Trophoblast cell (in vitro differentiated cells and primary cell): Measurements from ENCODE around the gene SYNE2.
A peak's percentile ranks its signal among the peaks of the same experiment; 100 is the strongest.

Experiments
- DNase-seq, 2 donors: peaks; one replicate each; pipeline ENCODE4 v3.0.0-alpha.2; 2016
- H2AFZ ChIP-seq: 2 replicates; pipeline ENCODE4 v1.6.1; 2013; ENCODE audit warnings: low read length, moderate library complexity, mild to moderate bottlenecking; ENCODE audit not compliant: insufficient read depth, poor library complexity
- H2AK5ac ChIP-seq: 2 replicates; pipeline ENCODE4 v1.6.1; 2013; ENCODE audit warnings: mild to moderate bottlenecking, low read length
- H2BK120ac ChIP-seq: 2 replicates; pipeline ENCODE4 v1.6.1; 2013; ENCODE audit warnings: low read length, mild to moderate bottlenecking, moderate library complexity; ENCODE audit not compliant: insufficient read depth, poor library complexity
- H2BK12ac ChIP-seq: 2 replicates; pipeline ENCODE4 v1.6.1; 2013; ENCODE audit warnings: mild to moderate bottlenecking, low read length, moderate library complexity
- H2BK5ac ChIP-seq: 2 replicates; pipeline ENCODE4 v1.6.1; 2013; ENCODE audit warnings: low read length, low read depth, moderate library complexity, mild to moderate bottlenecking; ENCODE audit not compliant: poor library complexity
- H3K14ac ChIP-seq: 2 replicates; pipeline ENCODE4 v1.6.1; 2013; ENCODE audit warnings: mild to moderate bottlenecking, low read length
- H3K18ac ChIP-seq: 2 replicates; pipeline ENCODE4 v1.6.1; 2013; ENCODE audit warnings: mild to moderate bottlenecking, low read length
- H3K23ac ChIP-seq: 2 replicates; pipeline ENCODE4 v1.6.1; 2013; ENCODE audit warnings: low read length
- H3K27ac ChIP-seq: 2 replicates; pipeline ENCODE4 v1.5.1; 2013; ENCODE audit warnings: low read depth, mild to moderate bottlenecking, inconsistent platforms, low read length, moderate library complexity
- H3K27me3 ChIP-seq: 2 replicates; pipeline ENCODE4 v1.6.1; 2013; ENCODE audit warnings: inconsistent platforms, mild to moderate bottlenecking, low read length, moderate library complexity; ENCODE audit not compliant: insufficient read depth
- H3K36me3 ChIP-seq, 2 experiments: 1 replicate in 1 of 2; 2 replicates in 1 of 2; pipeline ENCODE4 v1.6.1; 2013; ENCODE audit warnings: low read length in 2 of 2, mild to moderate bottlenecking in 2 of 2, moderate library complexity in 1 of 2; ENCODE audit not compliant: insufficient read depth in 2 of 2, control insufficient read depth in 1 of 2
- H3K4ac ChIP-seq: 2 replicates; pipeline ENCODE4 v1.6.1; 2013; ENCODE audit warnings: low read depth, mild to moderate bottlenecking, low read length, moderate library complexity
- H3K4me1 ChIP-seq, 2 experiments: 1 replicate in 1 of 2; 2 replicates in 1 of 2; pipeline ENCODE4 v1.6.1; 2013; ENCODE audit warnings: low read length in 2 of 2, mild to moderate bottlenecking in 2 of 2, moderate library complexity in 1 of 2; ENCODE audit not compliant: insufficient read depth in 2 of 2, control insufficient read depth in 1 of 2
- H3K4me2 ChIP-seq: 2 replicates; pipeline ENCODE4 v1.6.1; 2013; ENCODE audit warnings: inconsistent platforms, mild to moderate bottlenecking, low read length, moderate library complexity
- H3K4me3 ChIP-seq: 2 replicates; pipeline ENCODE4 v1.5.1; 2013; ENCODE audit warnings: mild to moderate bottlenecking, low read depth, low read length, inconsistent platforms
- H3K79me1 ChIP-seq: one replicate; pipeline ENCODE4 v1.6.1; 2013; ENCODE audit warnings: low read length
- H3K79me2 ChIP-seq: 2 replicates; pipeline ENCODE4 v1.6.1; 2013; ENCODE audit warnings: low read length, mild to moderate bottlenecking; ENCODE audit not compliant: control insufficient read depth, insufficient read depth, poor library complexity
- H3K9ac ChIP-seq: 2 replicates; pipeline ENCODE4 v1.6.1; 2013; ENCODE audit warnings: mild to moderate bottlenecking, low read length
- H3K9me3 ChIP-seq: 2 replicates; pipeline ENCODE4 v1.6.1; 2013; ENCODE audit warnings: low read depth, mild to moderate bottlenecking, control low read depth, inconsistent platforms, low read length; ENCODE audit not compliant: insufficient read depth
- H4K12ac ChIP-seq: 2 replicates; pipeline ENCODE4 v1.6.1; 2013; ENCODE audit warnings: low read depth, mild to moderate bottlenecking, low read length, moderate library complexity
- H4K8ac ChIP-seq: 2 replicates; pipeline ENCODE4 v1.6.1; 2013; ENCODE audit warnings: low read depth, mild to moderate bottlenecking, low read length, moderate library complexity
- H4K91ac ChIP-seq: one replicate; pipeline ENCODE4 v1.6.1; 2013; ENCODE audit warnings: low read depth, mild to moderate bottlenecking, low read length, moderate library complexity
- WGBS: extraction: QIAGEN DNeasy Blood & Tissue Kit; methylation state at CpG from one replicate; pipeline ENCODE4 v1.1.7; 2013; ENCODE audit warnings: missing lambda C conversion rate; ENCODE audit not compliant: insufficient read length, insufficient coverage; ENCODE audit errors: extremely low coverage; 5-methylcytosine and 5-hydroxymethylcytosine counted together

The SYNE2 gene

DNA sequence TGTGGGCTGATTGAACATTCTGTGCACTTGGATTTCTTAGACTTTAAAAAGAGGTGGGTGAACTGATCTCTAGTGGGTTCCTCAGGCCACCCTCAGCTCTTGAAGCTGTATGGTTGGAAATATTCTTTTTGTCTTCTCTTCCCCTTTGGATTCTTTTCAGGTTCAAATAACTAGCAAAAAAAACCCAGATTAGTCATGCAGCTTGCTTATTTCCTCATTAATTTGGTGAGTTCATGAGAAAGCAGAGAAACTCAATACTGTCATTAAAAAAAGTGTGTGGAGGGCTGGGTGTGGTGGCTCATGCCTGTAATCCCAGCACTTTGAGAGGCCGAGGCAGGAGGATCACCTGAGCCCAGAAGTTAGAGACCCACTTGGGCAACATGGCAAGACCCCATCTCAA is 258.0 kb downstream of the SYNE2 start:
- no peak overlapping the region for H3K23ac ChIP-seq
- H2BK120ac ChIP-seq: no peak overlapping the region
- DNase-seq: no peak
- H2BK5ac ChIP-seq: no peak overlapping the region
- H4K8ac ChIP-seq: no peak overlapping the region
- no peak overlapping the region for H3K4ac ChIP-seq
- no peak overlapping the region for H3K18ac ChIP-seq
- no peak overlapping the region for H4K12ac ChIP-seq
- H3K79me2 ChIP-seq: no peaks in the 10 kb centered on the region
- H2BK12ac ChIP-seq: no peak overlapping the region
- H3K36me3 ChIP-seq: peaks cover 0 to 8% of the 10 kb centered on the region in 2 experiments
- no peaks in the 10 kb centered on the region for H3K79me1 ChIP-seq
- no peak overlapping the region for H4K91ac ChIP-seq
- no peaks in the 10 kb centered on the region for H3K9me3 ChIP-seq
- H3K4me3 ChIP-seq: no peak overlapping the region
- H3K27me3 ChIP-seq: no peaks in the 10 kb centered on the region
- H3K4me1 ChIP-seq: no peaks in the 10 kb centered on the region
- H3K14ac ChIP-seq: no peak overlapping the region
- H3K4me2 ChIP-seq: no peak overlapping the region
- no CpG with 5 or more reads among the region's 1 CpG for WGBS
- H3K27ac ChIP-seq: no peak overlapping the region
- H3K9ac ChIP-seq: no peak overlapping the region
- H2AFZ ChIP-seq: no peak overlapping the region
- H2AK5ac ChIP-seq: no peak overlapping the region

DNA sequence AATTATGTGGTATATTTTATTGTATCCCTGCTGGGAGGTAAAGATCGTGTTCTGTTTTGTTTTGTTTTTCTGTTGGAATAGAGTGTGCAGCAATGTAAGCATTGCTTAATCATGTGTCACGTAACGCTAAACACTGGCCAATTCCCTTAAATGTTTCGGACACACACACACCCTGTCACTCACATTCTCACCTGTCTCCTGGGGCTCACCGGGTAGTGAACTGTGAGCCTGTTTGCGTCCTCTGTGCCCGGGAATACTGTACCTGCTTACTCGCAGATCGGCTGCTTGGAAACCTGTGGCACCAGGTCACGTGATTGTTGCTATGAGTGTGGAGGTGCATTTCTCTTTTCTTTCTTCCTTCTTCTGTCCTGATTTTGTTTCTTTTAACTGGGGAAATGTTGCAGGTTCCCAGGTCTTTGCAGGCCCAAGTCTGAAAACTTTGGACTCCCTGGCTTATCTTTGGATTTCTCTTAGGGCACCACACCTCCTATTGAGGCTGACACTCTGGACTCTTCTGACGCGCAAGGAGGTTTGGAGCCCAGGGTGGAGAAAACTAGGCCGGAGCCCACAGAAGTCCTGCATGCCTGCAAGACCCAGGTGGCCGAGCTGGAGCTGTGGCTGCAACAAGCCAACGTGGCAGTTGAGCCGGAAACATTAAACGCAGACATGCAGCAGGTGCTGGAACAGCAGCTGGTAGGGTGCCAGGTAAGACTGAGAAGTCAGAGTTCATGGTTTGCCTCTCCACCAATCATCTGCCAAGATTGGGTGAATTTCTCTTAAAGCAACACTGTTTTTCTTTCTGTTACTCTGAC is 260.3 kb downstream of the SYNE2 start:
- Histone ChIP-seq H3K9ac (no peak overlapping the region), H3K36me3 (peaks cover 0 to 8% of the 10 kb centered on the region in 2 experiments), H2BK12ac (no peak overlapping the region), H3K27me3 (no peaks in the 10 kb centered on the region), H3K18ac (no peak overlapping the region), H3K4ac (no peak overlapping the region), H3K4me2 (no peak overlapping the region), H2BK5ac (no peak overlapping the region), H4K8ac (no peak overlapping the region), H3K27ac (no peak overlapping the region), H4K12ac (no peak overlapping the region), H3K79me2 (no peaks in the 10 kb centered on the region), H3K9me3 (no peaks in the 10 kb centered on the region), H3K79me1 (no peaks in the 10 kb centered on the region), H4K91ac (no peak overlapping the region), H3K14ac (no peak overlapping the region), H2AK5ac (no peak overlapping the region), H3K4me1 (no peaks in the 10 kb centered on the region), H3K4me3 (no peak overlapping the region), H3K23ac (no peak overlapping the region), H2AFZ (no peak overlapping the region), H2BK120ac (no peak overlapping the region)
- WGBS: no CpG with 5 or more reads among the region's 17 CpGs
- peak; percentile 55 to 68 for DNase-seq

DNA sequence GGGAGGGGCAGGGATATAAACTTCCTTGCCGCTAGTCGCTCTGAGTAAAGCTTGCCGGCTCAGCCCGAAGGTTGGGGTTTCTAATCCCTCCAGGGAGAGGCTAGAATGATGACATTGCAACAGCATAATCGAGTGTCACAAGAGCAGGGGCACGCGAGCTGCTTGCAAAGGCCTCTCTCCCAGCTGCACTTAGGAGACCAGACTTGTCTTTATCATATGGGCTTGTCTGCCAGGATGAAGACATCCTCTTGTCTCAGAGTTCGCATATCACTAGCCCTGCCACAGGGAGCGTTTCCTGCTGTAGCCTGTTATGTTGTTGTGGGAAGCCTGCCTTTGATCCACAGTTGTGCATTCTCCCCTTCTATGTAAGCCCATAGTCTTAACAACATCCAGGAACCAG is 261.4 kb downstream of the SYNE2 start:
- H3K14ac ChIP-seq: no peak overlapping the region
- no peak overlapping the region for H3K4me3 ChIP-seq
- H4K91ac ChIP-seq: no peak overlapping the region
- H3K79me2 ChIP-seq: no peaks in the 10 kb centered on the region
- H3K36me3 ChIP-seq: peaks cover 0 to 7% of the 10 kb centered on the region in 2 experiments
- no peak overlapping the region for H2AK5ac ChIP-seq
- no peak overlapping the region for H4K8ac ChIP-seq
- H3K4me2 ChIP-seq: no peak overlapping the region
- H3K23ac ChIP-seq: no peak overlapping the region
- H3K27me3 ChIP-seq: no peaks in the 10 kb centered on the region
- H2BK5ac ChIP-seq: no peak overlapping the region
- H2AFZ ChIP-seq: no peak overlapping the region
- H3K4me1 ChIP-seq: no peaks in the 10 kb centered on the region
- no peak for DNase-seq
- H2BK120ac ChIP-seq: no peak overlapping the region
- H3K9ac ChIP-seq: no peak overlapping the region
- no peak overlapping the region for H3K4ac ChIP-seq
- H3K79me1 ChIP-seq: no peaks in the 10 kb centered on the region
- no peaks in the 10 kb centered on the region for H3K9me3 ChIP-seq
- no peak overlapping the region for H3K18ac ChIP-seq
- H3K27ac ChIP-seq: no peak overlapping the region
- WGBS: no CpG with 5 or more reads among the region's 9 CpGs
- no peak overlapping the region for H2BK12ac ChIP-seq
- no peak overlapping the region for H4K12ac ChIP-seq

DNA sequence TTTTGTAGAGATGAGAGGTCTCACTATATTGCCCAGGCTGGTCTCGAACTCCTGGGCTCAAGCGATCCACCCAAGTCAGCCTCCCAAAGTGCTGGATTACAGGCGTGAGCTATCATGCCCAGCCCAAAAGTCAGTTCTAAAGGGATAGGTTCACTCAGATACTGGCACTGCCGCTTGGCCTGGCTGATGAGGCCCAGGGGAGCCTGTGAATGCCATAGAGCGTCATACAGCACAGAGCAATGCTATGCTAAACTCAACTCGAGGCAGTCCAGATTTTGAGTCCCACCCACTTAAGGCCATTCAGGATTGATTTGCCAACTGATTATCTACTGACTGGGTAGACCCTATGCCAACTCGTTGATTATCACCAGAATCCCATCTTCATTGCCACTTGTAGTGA is 262.0 kb downstream of the SYNE2 start:
- Histone ChIP-seq H3K27ac (no peak overlapping the region), H3K9me3 (no peaks in the 10 kb centered on the region), H3K23ac (no peak overlapping the region), H3K4me1 (no peaks in the 10 kb centered on the region), H2BK120ac (no peak overlapping the region), H3K27me3 (no peaks in the 10 kb centered on the region), H3K9ac (no peak overlapping the region), H3K4ac (no peak overlapping the region), H3K36me3 (peaks cover 0 to 7% of the 10 kb centered on the region in 2 experiments), H3K14ac (no peak overlapping the region), H2BK12ac (no peak overlapping the region), H4K91ac (no peak overlapping the region), H3K18ac (no peak overlapping the region), H4K8ac (no peak overlapping the region), H3K79me1 (no peaks in the 10 kb centered on the region), H3K4me3 (no peak overlapping the region), H3K4me2 (no peak overlapping the region), H2AFZ (no peak overlapping the region), H2BK5ac (no peak overlapping the region), H2AK5ac (no peak overlapping the region), H3K79me2 (no peaks in the 10 kb centered on the region), H4K12ac (no peak overlapping the region)
- DNase-seq: no peak
- no CpG with 5 or more reads among the region's 7 CpGs for WGBS
